Measurements from ENCODE around the gene GPR15LG.

GPR15LG gene

DNA sequence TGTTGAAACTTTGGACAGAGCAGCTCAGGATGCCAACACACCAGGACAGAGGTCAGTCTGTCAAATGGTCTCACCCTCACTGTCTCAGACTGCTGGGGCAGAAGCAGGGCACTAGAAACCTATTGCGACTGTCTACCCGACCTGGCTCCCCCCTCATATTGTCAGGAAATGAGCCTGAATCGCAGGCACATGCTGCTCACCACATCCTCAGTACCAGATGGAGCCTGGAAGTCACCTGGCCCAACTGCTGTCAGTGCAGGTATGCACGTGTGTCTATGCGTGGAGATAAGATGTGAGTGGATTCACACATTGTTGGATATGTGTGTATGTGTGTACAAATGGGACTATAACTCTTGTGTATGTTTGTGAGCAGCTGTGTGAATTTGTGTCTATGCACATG lies 17.5 kb downstream of the GPR15LG start:
- TF ChIP-seq CTCF (IDR thresholded peaks at IDR 0.05) = no peak
- peaks cover 0 to 49% of the 10 kb centered on the region in 2 donors for H3K27me3 ChIP-seq
- H3K36me3 ChIP-seq = no peaks in the 10 kb centered on the region
- H3K9me3 ChIP-seq = no peaks in the 10 kb centered on the region
- H3K4me3 ChIP-seq = no peak overlapping the region
- no peak overlapping the region for H3K27ac ChIP-seq
- DNase-seq = no peak
- H3K4me1 ChIP-seq = peaks cover 0 to 17% (median 12%) of the 10 kb centered on the region in 4 donors
- intact Hi-C loops (cut with DNase I; ENCODE audit: low total_unique reads) = no loop called here

- Histone ChIP-seq H3K27ac (no peak overlapping the region), H3K9me3 (no peaks in the 10 kb centered on the region), H3K27me3 (peaks cover 0 to 58% of the 10 kb centered on the region in 2 donors), H3K4me3 (no peak overlapping the region), H3K36me3 (no peaks in the 10 kb centered on the region), H3K4me1 (peaks cover 0 to 17% (median 12%) of the 10 kb centered on the region in 4 donors)
- DNase-seq = no peak
- intact Hi-C loops (cut with DNase I; ENCODE audit: low total_unique reads) = no loop called here
- no peak for TF ChIP-seq CTCF (IDR thresholded peaks at IDR 0.05)
Measured at GRCh38 chr10:84193327-84193726, 19.7 kb downstream of the GPR15LG start.

- Histone ChIP-seq H3K9me3 (no peaks in the 10 kb centered on the region), H3K4me3 (peak overlapping the region; percentile 38 to 57), H3K4me1 (peaks cover 0 to 17% (median 12%) of the 10 kb centered on the region in 4 donors), H3K36me3 (no peaks in the 10 kb centered on the region), H3K27me3 (peaks cover 0 to 57% of the 10 kb centered on the region in 2 donors), H3K27ac (no peak overlapping the region)
- no peak for DNase-seq
- TF ChIP-seq CTCF (IDR thresholded peaks at IDR 0.05) = no peak
- intact Hi-C loops (cut with DNase I; ENCODE audit: low total_unique reads) = no loop called here
Measured at GRCh38 chr10:84193846-84194423, 20.3 kb downstream of the GPR15LG start.

- H3K4me1 ChIP-seq = peaks cover 0 to 17% (median 12%) of the 10 kb centered on the region in 4 donors
- H3K27me3 ChIP-seq = peaks cover 0 to 53% of the 10 kb centered on the region in 2 donors
- no peak for TF ChIP-seq CTCF (IDR thresholded peaks at IDR 0.05)
- intact Hi-C loops (cut with DNase I; ENCODE audit: low total_unique reads) = no loop called here
- H3K27ac ChIP-seq = no peak within 1 kb of the TSS
- H3K36me3 ChIP-seq = no peaks in the 10 kb centered on the region
- DNase-seq = no peak
- H3K4me3 ChIP-seq = peak within 1 kb of the TSS; percentile 38 to 57
- no peaks in the 10 kb centered on the region for H3K9me3 ChIP-seq
Measured at GRCh38 chr10:84194424-84195043, 20.9 kb downstream of the GPR15LG start, which contains the start of gene CDHR1. TSS of gene CDHR1 (plus strand) at chr10:84194537. CDS start at chr10:84194761, 224 bp downstream.

DNA sequence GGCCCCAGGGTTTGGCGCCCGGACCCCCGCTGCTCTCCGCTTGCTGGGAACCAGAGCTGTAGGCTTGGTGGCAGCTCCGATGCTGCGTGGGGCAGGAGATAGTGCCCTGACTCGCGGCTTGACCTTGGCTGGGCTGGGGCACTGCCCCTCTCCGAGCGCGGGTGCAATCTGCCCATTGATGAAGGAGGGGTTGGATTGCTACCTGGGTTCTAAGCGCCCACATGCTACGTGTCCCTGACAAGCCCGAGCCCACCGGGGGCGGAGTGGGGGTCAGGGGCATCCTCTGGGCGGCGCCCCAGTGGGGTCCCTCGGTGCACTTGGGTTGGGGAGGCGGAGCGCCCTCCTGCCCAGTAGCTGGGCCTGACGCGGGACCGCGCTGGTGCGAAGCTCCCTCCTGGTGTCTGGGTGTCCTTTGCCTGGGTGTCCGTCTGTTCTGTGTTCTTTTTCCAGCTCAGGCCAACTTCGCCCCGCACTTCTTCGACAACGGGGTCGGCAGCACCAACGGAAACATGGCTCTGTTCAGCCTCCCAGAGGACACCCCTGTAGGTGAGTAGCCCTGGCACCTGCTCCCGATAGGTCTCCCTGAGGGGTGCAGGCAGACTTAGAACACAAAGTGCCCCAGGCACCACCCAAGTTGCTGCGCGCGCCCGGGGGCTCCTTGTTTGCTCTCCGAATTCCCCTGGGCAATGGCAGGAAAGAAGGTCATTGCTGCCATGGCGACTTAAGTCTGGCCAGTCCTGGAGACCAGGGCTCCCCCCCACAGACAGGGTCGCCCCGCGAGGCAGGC lies 21.6 kb downstream of the GPR15LG start:
- Histone ChIP-seq H3K4me1 (peaks cover 0 to 17% (median 12%) of the 10 kb centered on the region in 4 donors), H3K27ac (no peak overlapping the region), H3K36me3 (no peaks in the 10 kb centered on the region), H3K27me3 (peaks cover 0 to 53% of the 10 kb centered on the region in 2 donors), H3K4me3 (peak overlapping the region; percentile 38 to 57), H3K9me3 (no peaks in the 10 kb centered on the region)
- intact Hi-C loops (cut with DNase I; ENCODE audit: low total_unique reads) = no loop called here
- no peak for DNase-seq
- no peak for TF ChIP-seq CTCF (IDR thresholded peaks at IDR 0.05)

Data from tibial artery (tissue), 4 donors.